ENCODE data around the gene KCNJ14.

DNA sequence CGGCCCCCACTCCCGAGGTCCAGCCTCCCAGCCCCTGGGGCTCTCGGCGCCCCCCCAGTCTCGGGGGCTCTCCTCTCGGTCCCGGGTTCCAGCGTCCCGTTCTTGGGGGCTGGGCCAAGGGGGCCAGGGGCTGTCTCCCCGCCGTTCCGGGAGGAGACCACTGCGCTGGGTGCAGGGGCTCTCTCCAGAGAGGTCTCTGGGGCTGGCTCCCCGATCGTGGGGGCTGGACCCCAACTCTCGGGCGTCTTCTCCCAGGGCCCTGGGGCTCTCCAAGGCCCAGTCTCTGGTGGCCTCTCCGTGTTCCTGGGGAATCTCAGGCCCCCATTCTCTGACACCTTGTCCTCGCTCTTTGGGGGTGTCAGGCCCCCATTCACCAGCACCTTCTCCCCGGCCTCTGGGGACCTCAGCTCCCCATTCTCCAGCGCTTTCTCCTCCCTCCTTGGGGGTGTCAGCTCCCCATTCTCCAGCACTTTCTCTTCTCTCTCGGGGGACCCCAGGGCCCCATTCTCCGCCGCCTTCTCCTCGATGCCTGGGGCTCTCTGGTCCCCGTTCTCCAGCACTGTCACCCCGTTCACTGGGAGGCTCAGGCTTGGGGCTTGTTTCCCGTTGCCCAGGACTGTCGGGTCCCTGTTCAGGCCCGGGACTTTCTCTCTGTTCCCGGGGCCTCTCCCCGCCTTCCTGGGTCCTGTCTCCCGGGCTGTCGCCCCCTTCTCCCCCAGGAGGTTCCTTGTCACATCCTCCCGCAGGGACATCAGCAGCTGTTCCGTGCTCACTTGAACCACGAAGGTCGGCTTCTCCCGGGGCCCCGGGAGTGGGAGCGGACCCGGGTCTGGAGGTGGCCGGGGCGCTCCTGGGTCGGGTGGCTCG is 42.6 kb downstream of the KCNJ14 start:
- no peak for TF ChIP-seq EP300 (IDR thresholded peaks at IDR 0.05)
- no peak for TF ChIP-seq POLR2A (IDR thresholded peaks at IDR 0.05)
- TF ChIP-seq, protein P1, sequence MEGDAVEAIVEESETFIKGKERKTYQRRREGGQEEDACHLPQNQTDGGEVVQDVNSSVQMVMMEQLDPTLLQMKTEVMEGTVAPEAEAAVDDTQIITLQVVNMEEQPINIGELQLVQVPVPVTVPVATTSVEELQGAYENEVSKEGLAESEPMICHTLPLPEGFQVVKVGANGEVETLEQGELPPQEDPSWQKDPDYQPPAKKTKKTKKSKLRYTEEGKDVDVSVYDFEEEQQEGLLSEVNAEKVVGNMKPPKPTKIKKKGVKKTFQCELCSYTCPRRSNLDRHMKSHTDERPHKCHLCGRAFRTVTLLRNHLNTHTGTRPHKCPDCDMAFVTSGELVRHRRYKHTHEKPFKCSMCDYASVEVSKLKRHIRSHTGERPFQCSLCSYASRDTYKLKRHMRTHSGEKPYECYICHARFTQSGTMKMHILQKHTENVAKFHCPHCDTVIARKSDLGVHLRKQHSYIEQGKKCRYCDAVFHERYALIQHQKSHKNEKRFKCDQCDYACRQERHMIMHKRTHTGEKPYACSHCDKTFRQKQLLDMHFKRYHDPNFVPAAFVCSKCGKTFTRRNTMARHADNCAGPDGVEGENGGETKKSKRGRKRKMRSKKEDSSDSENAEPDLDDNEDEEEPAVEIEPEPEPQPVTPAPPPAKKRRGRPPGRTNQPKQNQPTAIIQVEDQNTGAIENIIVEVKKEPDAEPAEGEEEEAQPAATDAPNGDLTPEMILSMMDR (IDR thresholded peaks at IDR 0.05) = no peak
- TF ChIP-seq POLR2AphosphoS5 (IDR thresholded peaks at IDR 0.05) = no peak

Data from gastroesophageal sphincter (tissue), 3 donors.